H9 (cell line): ENCODE results near the gene U2AF1L4. TPM values are rescaled to one million over a fixed set of nuclear protein-coding genes. Genes with fewer than 3 reads are reported as not detected.

Experiments used
- DNase-seq: peaks from one replicate; pipeline ENCODE4 v3.0.0-alpha.2; 2017
- H2AFZ ChIP-seq: one replicate; pipeline ENCODE4 v1.6.1; 2013; ENCODE audit warnings: mild to moderate bottlenecking, low read length, control low read depth, moderate library complexity
- H2AK5ac ChIP-seq: 2 replicates; pipeline ENCODE4 v1.6.1; 2013; ENCODE audit warnings: low read length, control low read depth, mixed read lengths; ENCODE audit not compliant: insufficient read length
- H2BK120ac ChIP-seq: one replicate; pipeline ENCODE4 v1.6.1; 2013; ENCODE audit warnings: low read depth, mild to moderate bottlenecking, low read length, control low read depth, inconsistent platforms; ENCODE audit not compliant: poor library complexity, severe bottlenecking
- H2BK12ac ChIP-seq: 2 replicates; pipeline ENCODE4 v1.6.1; 2013; ENCODE audit warnings: low read length, control low read depth, mixed read lengths, low read depth; ENCODE audit not compliant: insufficient read length
- H2BK15ac ChIP-seq: 2 replicates; pipeline ENCODE4 v1.6.1; 2013; ENCODE audit warnings: low read depth, low read length, control low read depth
- H2BK20ac ChIP-seq: one replicate; pipeline ENCODE4 v1.6.1; 2013; ENCODE audit warnings: low read depth, mild to moderate bottlenecking, low read length, control low read depth, inconsistent platforms; ENCODE audit not compliant: poor library complexity, severe bottlenecking
- H2BK5ac ChIP-seq: 2 replicates; pipeline ENCODE4 v1.6.1; 2013; ENCODE audit warnings: low read length, control low read depth, mixed read lengths; ENCODE audit not compliant: insufficient read length
- H3K14ac ChIP-seq: 2 replicates; pipeline ENCODE4 v1.6.1; 2013; ENCODE audit warnings: low read length, control low read depth; ENCODE audit not compliant: insufficient read depth
- H3K18ac ChIP-seq: 2 replicates; pipeline ENCODE4 v1.6.1; 2013; ENCODE audit warnings: low read depth, mild to moderate bottlenecking, mixed read lengths, low read length, control low read depth; ENCODE audit not compliant: insufficient read length
- H3K23ac ChIP-seq: 2 replicates; pipeline ENCODE4 v1.6.1; 2013; ENCODE audit warnings: low read length, control low read depth, mixed read lengths, low read depth; ENCODE audit not compliant: insufficient read length
- H3K23me2 ChIP-seq: 2 replicates; pipeline ENCODE4 v1.6.1; 2013; ENCODE audit warnings: low read depth, mild to moderate bottlenecking, mixed read lengths, low read length, control low read depth; ENCODE audit not compliant: insufficient read length, poor library complexity, severe bottlenecking
- H3K27ac ChIP-seq: 2 replicates; pipeline ENCODE4 v1.5.1; 2013; ENCODE audit warnings: low read length, control low read depth, mixed read lengths, low read depth; ENCODE audit not compliant: insufficient read length
- H3K27me3 ChIP-seq: 2 replicates; pipeline ENCODE4 v1.6.1; 2013; ENCODE audit warnings: low read length, control low read depth, inconsistent platforms; ENCODE audit not compliant: insufficient read depth
- H3K4ac ChIP-seq: 2 replicates; pipeline ENCODE4 v1.6.1; 2013; ENCODE audit warnings: low read depth, mild to moderate bottlenecking, control low read depth, inconsistent platforms, low read length, moderate library complexity
- H3K4me1 ChIP-seq: 2 replicates; pipeline ENCODE4 v1.6.1; 2013; ENCODE audit warnings: low read length, control low read depth, inconsistent platforms; ENCODE audit not compliant: insufficient read depth
- H3K4me2 ChIP-seq: 2 replicates; pipeline ENCODE4 v1.6.1; 2013; ENCODE audit warnings: low read length, control low read depth, mixed read lengths; ENCODE audit not compliant: insufficient read length, insufficient read depth
- H3K56ac ChIP-seq: 2 replicates; pipeline ENCODE4 v1.6.1; 2013; ENCODE audit warnings: low read depth, mild to moderate bottlenecking, mixed read lengths, low read length, control low read depth; ENCODE audit not compliant: insufficient read length
- H3K79me1 ChIP-seq: 2 replicates; pipeline ENCODE4 v1.6.1; 2013; ENCODE audit warnings: low read depth, mild to moderate bottlenecking, moderate library complexity, low read length, control low read depth, inconsistent platforms; ENCODE audit not compliant: insufficient read depth, poor library complexity, severe bottlenecking
- H3K79me2 ChIP-seq: 2 replicates; pipeline ENCODE4 v1.6.1; 2013; ENCODE audit warnings: low read length, control low read depth, inconsistent platforms; ENCODE audit not compliant: insufficient read depth
- H3K9ac ChIP-seq: 2 replicates; pipeline ENCODE4 v1.6.1; 2013; ENCODE audit warnings: low read length, control low read depth, mixed read lengths; ENCODE audit not compliant: insufficient read length; ENCODE audit errors: extremely low read depth
- H3K9me3 ChIP-seq: one replicate; pipeline ENCODE4 v1.6.1; 2013; ENCODE audit warnings: low read depth, low read length, inconsistent platforms; ENCODE audit not compliant: control insufficient read depth
- H3T11ph ChIP-seq: one replicate; pipeline ENCODE4 v1.6.1; 2013; ENCODE audit warnings: mild to moderate bottlenecking, low read length, control low read depth, inconsistent platforms
- H4K20me1 ChIP-seq: one replicate; pipeline ENCODE4 v1.6.1; 2013; ENCODE audit not compliant: control insufficient read depth, insufficient read length, insufficient read depth
- H4K5ac ChIP-seq: 2 replicates; pipeline ENCODE4 v1.6.1; 2013; ENCODE audit warnings: low read depth, mild to moderate bottlenecking, mixed read lengths, low read length, control low read depth; ENCODE audit not compliant: insufficient read length
- H4K8ac ChIP-seq: replicated peaks from 2 replicates; pipeline ENCODE4 v1.6.1; 2013; ENCODE audit warnings: low read length, control low read depth, mixed read lengths, low read depth; ENCODE audit not compliant: insufficient read length
- H4K91ac ChIP-seq: 2 replicates; pipeline ENCODE4 v1.6.1; 2013; ENCODE audit warnings: low read depth, mild to moderate bottlenecking, moderate library complexity, mixed read lengths, low read length, control low read depth; ENCODE audit not compliant: insufficient read length
- H3K27ac Mint-ChIP-seq, 3 experiments: 2 replicates in 2 of 3; 3 replicates in 1 of 3; pipeline ENCODE4 v1.8.0; 2020 to 2021; ENCODE audit warnings: mixed read lengths in 3 of 3, mild to moderate bottlenecking in 1 of 3, moderate library complexity in 1 of 3
- H3K27me3 Mint-ChIP-seq: 2 replicates; pipeline ENCODE4 v1.8.0; 2021; ENCODE audit warnings: low read depth, mild to moderate bottlenecking, moderate library complexity, mixed read lengths
- H3K36me3 Mint-ChIP-seq, 3 experiments: 2 replicates in 2 of 3; 3 replicates in 1 of 3; pipeline ENCODE4 v1.8.0; 2020 to 2021; ENCODE audit warnings: low read depth in 3 of 3, mixed read lengths in 3 of 3; ENCODE audit not compliant: insufficient read depth in 1 of 3
- H3K4me1 Mint-ChIP-seq, 2 experiments: 2 replicates each; pipeline ENCODE4 v1.8.0; 2020; ENCODE audit warnings: mixed read lengths in 2 of 2
- H3K4me3 Mint-ChIP-seq, 2 experiments: 2 replicates in 1 of 2; 3 replicates in 1 of 2; pipeline ENCODE4 v1.8.0; 2020 to 2021; ENCODE audit warnings: mild to moderate bottlenecking in 2 of 2, mixed read lengths in 2 of 2, moderate library complexity in 1 of 2
- H3K9me3 Mint-ChIP-seq, 2 experiments: 2 replicates in 1 of 2; 3 replicates in 1 of 2; pipeline ENCODE4 v1.8.0; 2020; ENCODE audit warnings: mild to moderate bottlenecking in 2 of 2, mixed read lengths in 2 of 2, moderate library complexity in 1 of 2
- WGBS: extraction: QIAGEN DNeasy Blood & Tissue Kit; methylation state at CpG from one replicate; pipeline ENCODE4 v1.1.7; 2013; ENCODE audit warnings: missing lambda C conversion rate, low lambda C conversion rate, mixed read lengths; ENCODE audit not compliant: insufficient read length; ENCODE audit errors: extremely low coverage; 5-methylcytosine and 5-hydroxymethylcytosine counted together
- total RNA-seq: library from RNA; stranded (reverse); gene quantifications from 2 replicates; pipeline ENCODE4 v1.2.1, GENCODE V29; 2021
- TF ChIP-seq, protein P1 (sequence below): fragments of 200-600 bp; sonication (generic); conservative IDR thresholded peaks from 3 replicates; pipeline ENCODE4 v1.8.0; 2021; ENCODE audit warnings: antibody characterized with exemption, mild to moderate bottlenecking

The U2AF1L4 gene
- total RNA-seq, 1 experiment from 2014 or later, result 16.8 TPM

DNA sequence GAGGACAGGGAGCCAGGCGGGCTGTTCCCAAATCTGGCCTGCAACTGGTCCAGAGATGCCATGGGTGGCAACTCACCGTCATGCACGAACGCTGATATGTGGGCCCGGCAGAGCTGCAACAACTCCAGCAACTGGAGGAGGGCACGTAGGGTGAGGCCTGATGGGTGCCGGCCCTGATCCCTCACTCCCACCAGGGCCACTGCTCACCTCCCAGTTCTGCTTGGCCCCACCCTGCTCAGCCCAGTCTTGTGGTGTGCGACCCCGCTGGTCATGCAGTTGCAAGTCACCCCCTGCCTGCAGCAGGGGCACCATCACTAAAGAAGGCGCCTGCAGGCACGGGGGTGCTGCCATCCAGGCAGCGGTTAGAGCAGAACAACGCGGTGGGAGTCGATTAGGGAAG, 47.1 kb upstream of the U2AF1L4 start:
- Histone ChIP-seq H2BK120ac (no peak overlapping the region), H2BK12ac (no peak overlapping the region), H3K27me3 (peaks cover 3% of the 10 kb centered on the region; the same call in 1 of the 2 replicates), H2BK5ac (no peak overlapping the region), H4K8ac (no peak overlapping the region), H3K18ac (no peak overlapping the region), H2BK20ac (no peak overlapping the region), H3K14ac (no peak overlapping the region), H3K79me2 (no peaks in the 10 kb centered on the region), H3K23ac (no peak overlapping the region), H4K20me1 (peaks cover 3% of the 10 kb centered on the region), H3K27ac (no peak overlapping the region), H2AK5ac (no peak overlapping the region), H3K4me2 (no peak overlapping the region), H2AFZ (no peak overlapping the region), H3T11ph (no peak overlapping the region), H3K56ac (no peak overlapping the region), H3K9me3 (no peaks in the 10 kb centered on the region), H3K79me1 (no peaks in the 10 kb centered on the region), H4K91ac (no peak overlapping the region), H4K5ac (no peak overlapping the region), H3K4ac (no peak overlapping the region), H2BK15ac (no peak overlapping the region), H3K9ac (no peak overlapping the region), H3K23me2 (peaks cover 4% of the 10 kb centered on the region), H3K4me1 (no peaks in the 10 kb centered on the region)
- no peaks in the 10 kb centered on the region for H3K9me3 Mint-ChIP-seq
- DNase-seq, result no peak
- H3K36me3 Mint-ChIP-seq, result no peaks in the 10 kb centered on the region; a peak in 1 of 7 replicates
- peaks cover 27% of the 10 kb centered on the region for H3K27me3 Mint-ChIP-seq
- peaks cover 8 to 15% of the 10 kb centered on the region in 2 experiments for H3K4me1 Mint-ChIP-seq
- no CpG with 5 or more reads among the region's 15 CpGs for WGBS
- no peak overlapping the region for H3K27ac Mint-ChIP-seq
- H3K4me3 Mint-ChIP-seq, result no peak overlapping the region; a peak in 1 of 5 replicates
- TF ChIP-seq, protein P1, sequence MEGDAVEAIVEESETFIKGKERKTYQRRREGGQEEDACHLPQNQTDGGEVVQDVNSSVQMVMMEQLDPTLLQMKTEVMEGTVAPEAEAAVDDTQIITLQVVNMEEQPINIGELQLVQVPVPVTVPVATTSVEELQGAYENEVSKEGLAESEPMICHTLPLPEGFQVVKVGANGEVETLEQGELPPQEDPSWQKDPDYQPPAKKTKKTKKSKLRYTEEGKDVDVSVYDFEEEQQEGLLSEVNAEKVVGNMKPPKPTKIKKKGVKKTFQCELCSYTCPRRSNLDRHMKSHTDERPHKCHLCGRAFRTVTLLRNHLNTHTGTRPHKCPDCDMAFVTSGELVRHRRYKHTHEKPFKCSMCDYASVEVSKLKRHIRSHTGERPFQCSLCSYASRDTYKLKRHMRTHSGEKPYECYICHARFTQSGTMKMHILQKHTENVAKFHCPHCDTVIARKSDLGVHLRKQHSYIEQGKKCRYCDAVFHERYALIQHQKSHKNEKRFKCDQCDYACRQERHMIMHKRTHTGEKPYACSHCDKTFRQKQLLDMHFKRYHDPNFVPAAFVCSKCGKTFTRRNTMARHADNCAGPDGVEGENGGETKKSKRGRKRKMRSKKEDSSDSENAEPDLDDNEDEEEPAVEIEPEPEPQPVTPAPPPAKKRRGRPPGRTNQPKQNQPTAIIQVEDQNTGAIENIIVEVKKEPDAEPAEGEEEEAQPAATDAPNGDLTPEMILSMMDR, result no peak
